Neutrophil (primary cell): ENCODE measurements around the gene SF3B4.
A peak's percentile ranks its signal among the peaks of the same experiment; 100 is the strongest.

Experiments
- H3K27ac ChIP-seq: fragments of 200-600 bp; sonication (generic); 2 replicates; pipeline ENCODE4 v1.5.1; 2016; ENCODE audit warnings: mild to moderate bottlenecking, moderate library complexity
- H3K27me3 ChIP-seq: fragments of 200-600 bp; sonication (generic); 2 replicates; pipeline ENCODE4 v1.6.0; 2016; ENCODE audit warnings: mild to moderate bottlenecking
- H3K36me3 ChIP-seq: fragments of 200-600 bp; sonication (generic); 2 replicates; pipeline ENCODE4 v1.5.1; 2017
- H3K4me1 ChIP-seq, 2 experiments: fragments of 200-600 bp in 1 of 2; sonication (generic) in 1 of 2; 1 replicate in 1 of 2; 2 replicates in 1 of 2; pipeline versions ENCODE4 v1.5.1 to v1.6.1; 2013 to 2016; ENCODE audit warnings: low read depth in 1 of 2, low read length in 1 of 2, mild to moderate bottlenecking in 1 of 2, moderate library complexity in 1 of 2; ENCODE audit not compliant: control insufficient read depth in 1 of 2, insufficient read depth in 1 of 2
- H3K4me3 ChIP-seq, 2 experiments: fragments of 200-600 bp in 1 of 2; sonication (generic) in 1 of 2; 1 replicate in 1 of 2; 2 replicates in 1 of 2; pipeline ENCODE4 v1.5.1; 2013 to 2016; ENCODE audit warnings: low read depth in 1 of 2, low read length in 1 of 2, mild to moderate bottlenecking in 1 of 2, moderate library complexity in 1 of 2
- H3K9me3 ChIP-seq: fragments of 200-600 bp; sonication (generic); 2 replicates; pipeline ENCODE4 v1.5.1; 2016
- TF ChIP-seq, protein P1 (sequence below): fragments of 200-600 bp; sonication (generic); IDR thresholded peaks from 2 replicates; pipeline ENCODE4 v1.5.1; 2016; ENCODE audit warnings: antibody characterized with exemption

Gene SF3B4

DNA sequence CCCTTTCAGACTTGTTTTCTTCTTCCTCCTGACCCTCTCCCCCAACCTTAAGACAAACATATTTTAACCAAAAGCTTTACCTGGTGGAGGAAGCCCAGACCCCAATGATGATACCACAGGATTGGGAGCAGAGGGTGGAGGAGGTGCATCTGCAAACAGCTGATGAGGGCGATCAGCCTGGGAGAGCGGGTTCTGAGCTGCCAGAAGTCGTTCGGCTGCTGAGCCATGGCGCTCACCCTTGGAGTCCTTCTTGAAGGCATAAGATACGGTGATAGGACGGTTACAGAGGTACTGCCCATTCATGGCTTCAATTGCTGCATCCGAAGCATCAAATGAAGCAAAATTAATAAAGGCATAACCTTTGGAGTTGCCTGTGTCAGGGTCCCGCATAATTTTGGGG lies 1.3 kb downstream of the SF3B4 start:
- TF ChIP-seq, protein P1, sequence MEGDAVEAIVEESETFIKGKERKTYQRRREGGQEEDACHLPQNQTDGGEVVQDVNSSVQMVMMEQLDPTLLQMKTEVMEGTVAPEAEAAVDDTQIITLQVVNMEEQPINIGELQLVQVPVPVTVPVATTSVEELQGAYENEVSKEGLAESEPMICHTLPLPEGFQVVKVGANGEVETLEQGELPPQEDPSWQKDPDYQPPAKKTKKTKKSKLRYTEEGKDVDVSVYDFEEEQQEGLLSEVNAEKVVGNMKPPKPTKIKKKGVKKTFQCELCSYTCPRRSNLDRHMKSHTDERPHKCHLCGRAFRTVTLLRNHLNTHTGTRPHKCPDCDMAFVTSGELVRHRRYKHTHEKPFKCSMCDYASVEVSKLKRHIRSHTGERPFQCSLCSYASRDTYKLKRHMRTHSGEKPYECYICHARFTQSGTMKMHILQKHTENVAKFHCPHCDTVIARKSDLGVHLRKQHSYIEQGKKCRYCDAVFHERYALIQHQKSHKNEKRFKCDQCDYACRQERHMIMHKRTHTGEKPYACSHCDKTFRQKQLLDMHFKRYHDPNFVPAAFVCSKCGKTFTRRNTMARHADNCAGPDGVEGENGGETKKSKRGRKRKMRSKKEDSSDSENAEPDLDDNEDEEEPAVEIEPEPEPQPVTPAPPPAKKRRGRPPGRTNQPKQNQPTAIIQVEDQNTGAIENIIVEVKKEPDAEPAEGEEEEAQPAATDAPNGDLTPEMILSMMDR: no peak
- Histone ChIP-seq H3K27me3 (no peaks in the 10 kb centered on the region), H3K4me1 (peaks cover 18 to 23% of the 10 kb centered on the region in 2 experiments), H3K27ac (no peak overlapping the region), H3K4me3 (peak overlapping the region in 1 of 2 experiments; percentile 82), H3K36me3 (peaks cover 51% of the 10 kb centered on the region), H3K9me3 (no peaks in the 10 kb centered on the region)

DNA sequence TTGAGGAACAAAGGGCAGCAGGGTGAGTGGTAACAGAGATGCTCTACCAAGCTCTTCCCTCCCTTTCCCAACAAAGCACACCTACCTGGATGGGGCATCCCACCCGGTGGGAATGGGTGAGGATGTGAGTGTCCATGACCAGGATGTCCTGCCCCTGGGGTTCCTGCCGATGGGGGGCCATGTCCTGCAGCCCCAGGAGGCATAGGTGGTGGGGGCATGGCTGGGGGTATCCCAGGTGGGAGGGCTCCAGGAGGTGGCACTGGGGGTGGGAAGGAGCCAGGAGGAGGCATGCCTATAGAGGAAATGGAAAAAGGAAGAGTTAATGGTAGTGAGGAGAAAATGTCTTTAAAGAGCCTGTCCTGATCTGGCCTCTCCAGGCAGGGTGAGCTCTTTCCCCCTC lies 1.9 kb downstream of the SF3B4 start:
- TF ChIP-seq, protein P1: no peak
- H3K36me3 ChIP-seq: peaks cover 53% of the 10 kb centered on the region
- no peak overlapping the region for H3K4me3 ChIP-seq

DNA sequence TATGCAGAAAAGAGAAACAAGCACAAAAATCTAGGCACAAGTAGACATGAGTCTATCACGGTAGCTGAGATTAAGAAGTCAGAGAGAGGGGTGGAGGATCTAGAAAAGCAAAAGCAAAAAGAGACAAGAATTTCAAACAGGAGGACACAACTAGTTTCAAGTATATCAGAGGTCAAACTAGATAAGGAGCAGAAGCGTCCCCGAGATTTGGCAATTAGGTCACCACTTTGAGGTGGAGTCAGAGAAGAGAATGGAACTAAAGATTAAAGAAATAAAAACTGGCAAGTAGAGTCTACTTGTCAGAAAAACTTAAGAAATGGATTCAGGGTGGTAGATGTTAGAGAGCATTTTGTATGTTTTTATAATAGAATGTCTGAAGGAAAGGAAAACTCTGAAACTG lies 2.3 kb downstream of the SF3B4 start:
- H3K36me3 ChIP-seq: peaks cover 53% of the 10 kb centered on the region
- no peak overlapping the region for H3K27ac ChIP-seq
- TF ChIP-seq, protein P1: no peak
- H3K4me3 ChIP-seq: no peak overlapping the region
- no peaks in the 10 kb centered on the region for H3K9me3 ChIP-seq
- H3K4me1 ChIP-seq: peaks cover 18 to 23% of the 10 kb centered on the region in 2 experiments
- no peaks in the 10 kb centered on the region for H3K27me3 ChIP-seq

More for the DNA sequence above, 1.9 kb downstream of the SF3B4 start:
- Histone ChIP-seq H3K27me3 (no peaks in the 10 kb centered on the region), H3K4me1 (peaks cover 18 to 23% of the 10 kb centered on the region in 2 experiments), H3K27ac (no peak overlapping the region), H3K9me3 (no peaks in the 10 kb centered on the region)

DNA sequence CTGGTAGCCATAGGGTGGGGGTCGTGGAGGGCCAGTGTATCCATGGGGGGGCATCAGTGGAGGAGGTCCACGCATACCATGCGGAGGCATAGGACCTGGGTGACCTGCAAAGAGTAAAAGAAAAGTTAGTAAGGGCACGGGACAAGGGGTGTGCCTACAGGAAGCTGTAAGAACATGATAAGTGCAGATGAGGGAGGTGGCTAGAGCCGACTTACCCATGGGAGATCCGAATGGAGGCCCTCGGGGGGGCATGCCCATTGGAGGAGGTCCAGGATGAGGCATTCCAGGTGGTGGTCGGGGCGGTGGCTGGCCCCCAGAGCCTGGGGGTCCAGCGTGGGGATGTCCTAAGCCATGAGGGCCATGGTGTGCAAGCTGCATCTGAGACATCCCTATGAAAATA lies 4.0 kb downstream of the SF3B4 start:
- Histone ChIP-seq H3K4me3 (no peak overlapping the region), H3K36me3 (peaks cover 53% of the 10 kb centered on the region), H3K9me3 (no peaks in the 10 kb centered on the region), H3K27ac (no peak overlapping the region), H3K27me3 (no peaks in the 10 kb centered on the region), H3K4me1 (peaks cover 17 to 22% of the 10 kb centered on the region in 2 experiments)
- TF ChIP-seq, protein P1: no peak

DNA sequence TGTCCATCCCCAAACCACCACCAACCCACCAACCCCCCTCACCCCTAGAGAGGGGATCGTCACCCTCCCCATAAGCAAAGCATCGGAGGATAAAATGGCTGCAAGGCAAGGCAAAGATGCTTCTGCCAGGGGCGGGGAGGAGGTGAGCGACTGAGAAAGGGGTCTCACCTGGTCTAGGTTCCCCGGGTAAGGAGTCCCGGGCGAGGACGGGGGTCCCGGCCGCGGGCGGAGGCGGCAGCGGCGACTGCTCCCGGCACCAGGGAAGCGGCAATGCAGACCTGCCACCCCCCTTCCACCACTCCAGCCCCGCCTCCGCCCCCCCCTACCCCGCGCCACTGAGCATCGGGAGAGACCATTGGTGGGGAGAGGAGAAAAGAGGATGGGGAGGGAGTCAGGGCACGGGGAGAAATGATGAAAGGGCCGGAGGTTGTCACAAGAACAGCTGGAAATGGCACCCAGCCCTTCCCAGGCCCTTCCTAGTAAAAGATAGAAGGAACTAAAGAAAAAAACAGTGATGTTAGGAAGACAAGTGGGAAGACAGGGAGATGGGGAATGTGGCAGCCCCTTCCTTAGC lies 9.9 kb downstream of the SF3B4 start, which contains the start of gene SV2A:
TSS of gene SV2A (minus strand) at position 274 of the 574 bp plus-strand sequence. CDS start 4,004 bp downstream, outside the sequence.
- Histone ChIP-seq H3K27me3 (no peaks in the 10 kb centered on the region), H3K9me3 (no peaks in the 10 kb centered on the region), H3K4me3 (peak within 1 kb of the TSS; percentile 48 to 69), H3K27ac (no peak within 1 kb of the TSS), H3K4me1 (peaks cover 22 to 30% of the 10 kb centered on the region in 2 experiments), H3K36me3 (peaks cover 12% of the 10 kb centered on the region)
- TF ChIP-seq, protein P1: no peak
